SU-DHL-6 (cell line): ENCODE results near the gene CHMP1B.

Experiments used
- H2AFZ ChIP-seq: fragments of 200-600 bp; sonication (generic); 2 replicates; pipeline ENCODE4 v1.6.1; 2014; ENCODE audit warnings: low read depth, mild to moderate bottlenecking, moderate library complexity, mixed read lengths, antibody characterized with exemption, low read length; ENCODE audit not compliant: severe bottlenecking
- H3F3A ChIP-seq: fragments of 200-600 bp; shearing (Covaris generic); 2 replicates; pipeline ENCODE4 v1.6.0; 2016; ENCODE audit warnings: antibody characterized with exemption, mild to moderate bottlenecking; ENCODE audit not compliant: insufficient read depth
- H3K27ac ChIP-seq: fragments of 200-600 bp; sonication (generic); 2 replicates; pipeline ENCODE4 v1.5.1; 2016; ENCODE audit warnings: low read depth, mild to moderate bottlenecking, low read length, moderate library complexity, mixed read lengths
- H3K27me3 ChIP-seq: fragments of 200-600 bp; sonication (generic), shearing (Covaris generic); 2 replicates; pipeline ENCODE4 v1.6.0; 2014; ENCODE audit warnings: mild to moderate bottlenecking, low read length
- H3K36me3 ChIP-seq: fragments of 200-600 bp; sonication (generic); 2 replicates; pipeline ENCODE4 v1.6.1; 2014; ENCODE audit warnings: mild to moderate bottlenecking, low read length, mixed read lengths
- H3K4me2 ChIP-seq: fragments of 300-600, 200-600 bp; shearing (Covaris generic), sonication (generic); 2 replicates; pipeline ENCODE4 v1.6.0; 2014; ENCODE audit warnings: low read length, low read depth, mild to moderate bottlenecking; ENCODE audit not compliant: poor library complexity, severe bottlenecking
- H3K4me3 ChIP-seq: fragments of 200-600 bp; sonication (generic); 2 replicates; pipeline ENCODE4 v1.5.1; 2014; ENCODE audit warnings: antibody characterized with exemption, low read length, mild to moderate bottlenecking, mixed read lengths; ENCODE audit not compliant: insufficient read depth, poor library complexity, severe bottlenecking
- H3K79me2 ChIP-seq: fragments of 200-600 bp; sonication (generic); 2 replicates; pipeline ENCODE4 v1.6.1; 2014; ENCODE audit warnings: mild to moderate bottlenecking, low read length, moderate library complexity; ENCODE audit not compliant: insufficient read depth
- H3K9ac ChIP-seq: fragments of 200-600 bp; sonication (generic); 2 replicates; pipeline ENCODE4 v1.7.0; 2014; ENCODE audit warnings: mild to moderate bottlenecking, low read length
- H3K9me2 ChIP-seq: fragments of 200-600 bp; sonication (generic); replicated peaks from 2 replicates; pipeline ENCODE4 v1.6.1; 2014; ENCODE audit warnings: low read length; ENCODE audit not compliant: insufficient read depth
- H3K9me3 ChIP-seq: fragments of 200-600 bp; sonication (generic); 2 replicates; pipeline ENCODE4 v1.6.1; 2014; ENCODE audit warnings: low read length, mixed read lengths; ENCODE audit not compliant: insufficient read depth
- H4K20me1 ChIP-seq: fragments of 200-600 bp; sonication (generic); 2 replicates; pipeline ENCODE4 v1.6.1; 2014; ENCODE audit warnings: low read depth, mild to moderate bottlenecking, antibody characterized with exemption, low read length, moderate library complexity, mixed read lengths
- EZH2phosphoT487 ChIP-seq: fragments of 200-600 bp; sonication (generic), shearing (Covaris generic); conservative IDR thresholded peaks from 2 replicates; pipeline ENCODE4 v1.6.1; 2018; ENCODE audit warnings: mild to moderate bottlenecking, antibody characterized with exemption, low read length, moderate library complexity, mixed read lengths
- TF ChIP-seq, protein P1 (sequence below): fragments of 200-600 bp; sonication (generic); IDR thresholded peaks from one replicate; pipeline ENCODE4 v1.5.1; 2017; ENCODE audit warnings: antibody characterized with exemption, mild to moderate bottlenecking, low read length, moderate library complexity; ENCODE audit not compliant: insufficient read depth, poor library complexity, severe bottlenecking

The CHMP1B gene

DNA sequence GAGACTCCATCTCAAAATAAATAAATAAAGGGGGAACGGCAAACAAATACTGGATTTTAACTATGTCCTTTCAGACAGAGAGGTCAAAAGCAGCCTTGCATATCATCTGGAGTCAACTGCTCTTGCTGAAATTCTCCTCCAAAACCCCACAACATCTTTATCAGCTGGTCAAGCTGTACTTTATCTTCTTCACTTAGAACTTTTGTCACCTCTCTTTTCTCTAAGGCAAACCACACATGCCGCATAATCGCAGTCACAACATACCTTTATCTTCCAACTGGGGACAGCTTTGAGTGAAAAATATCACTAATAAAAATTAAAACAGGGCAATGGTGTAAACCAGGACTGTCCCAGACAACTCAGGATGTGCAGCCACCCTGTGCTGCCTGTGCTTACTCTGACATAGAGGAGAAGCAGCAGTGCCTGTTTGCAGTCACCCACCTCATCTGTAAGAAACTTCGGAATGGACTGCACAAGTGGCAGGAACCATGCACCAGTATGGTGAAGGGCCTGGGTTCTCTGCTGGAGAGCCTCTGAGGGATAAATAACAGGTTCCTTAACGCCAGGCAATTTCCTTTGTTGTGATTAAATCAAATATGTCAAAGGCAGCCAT lies 50.7 kb downstream of the CHMP1B start:
- no peaks in the 10 kb centered on the region for H3K9me3 ChIP-seq
- no peak for TF ChIP-seq EZH2phosphoT487
- TF ChIP-seq, protein P1, sequence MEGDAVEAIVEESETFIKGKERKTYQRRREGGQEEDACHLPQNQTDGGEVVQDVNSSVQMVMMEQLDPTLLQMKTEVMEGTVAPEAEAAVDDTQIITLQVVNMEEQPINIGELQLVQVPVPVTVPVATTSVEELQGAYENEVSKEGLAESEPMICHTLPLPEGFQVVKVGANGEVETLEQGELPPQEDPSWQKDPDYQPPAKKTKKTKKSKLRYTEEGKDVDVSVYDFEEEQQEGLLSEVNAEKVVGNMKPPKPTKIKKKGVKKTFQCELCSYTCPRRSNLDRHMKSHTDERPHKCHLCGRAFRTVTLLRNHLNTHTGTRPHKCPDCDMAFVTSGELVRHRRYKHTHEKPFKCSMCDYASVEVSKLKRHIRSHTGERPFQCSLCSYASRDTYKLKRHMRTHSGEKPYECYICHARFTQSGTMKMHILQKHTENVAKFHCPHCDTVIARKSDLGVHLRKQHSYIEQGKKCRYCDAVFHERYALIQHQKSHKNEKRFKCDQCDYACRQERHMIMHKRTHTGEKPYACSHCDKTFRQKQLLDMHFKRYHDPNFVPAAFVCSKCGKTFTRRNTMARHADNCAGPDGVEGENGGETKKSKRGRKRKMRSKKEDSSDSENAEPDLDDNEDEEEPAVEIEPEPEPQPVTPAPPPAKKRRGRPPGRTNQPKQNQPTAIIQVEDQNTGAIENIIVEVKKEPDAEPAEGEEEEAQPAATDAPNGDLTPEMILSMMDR, result no peak
- no peaks in the 10 kb centered on the region for H3K27me3 ChIP-seq
- no peaks in the 10 kb centered on the region for H3K9me2 ChIP-seq
- no peak overlapping the region for H3K4me3 ChIP-seq
- no peaks in the 10 kb centered on the region for H3F3A ChIP-seq
- H3K27ac ChIP-seq, result no peak overlapping the region
- H4K20me1 ChIP-seq, result no peaks in the 10 kb centered on the region
- no peak overlapping the region for H3K4me2 ChIP-seq
- no peaks in the 10 kb centered on the region for H3K79me2 ChIP-seq
- no peak overlapping the region for H2AFZ ChIP-seq
- no peak overlapping the region for H3K9ac ChIP-seq
- no peaks in the 10 kb centered on the region for H3K36me3 ChIP-seq

DNA sequence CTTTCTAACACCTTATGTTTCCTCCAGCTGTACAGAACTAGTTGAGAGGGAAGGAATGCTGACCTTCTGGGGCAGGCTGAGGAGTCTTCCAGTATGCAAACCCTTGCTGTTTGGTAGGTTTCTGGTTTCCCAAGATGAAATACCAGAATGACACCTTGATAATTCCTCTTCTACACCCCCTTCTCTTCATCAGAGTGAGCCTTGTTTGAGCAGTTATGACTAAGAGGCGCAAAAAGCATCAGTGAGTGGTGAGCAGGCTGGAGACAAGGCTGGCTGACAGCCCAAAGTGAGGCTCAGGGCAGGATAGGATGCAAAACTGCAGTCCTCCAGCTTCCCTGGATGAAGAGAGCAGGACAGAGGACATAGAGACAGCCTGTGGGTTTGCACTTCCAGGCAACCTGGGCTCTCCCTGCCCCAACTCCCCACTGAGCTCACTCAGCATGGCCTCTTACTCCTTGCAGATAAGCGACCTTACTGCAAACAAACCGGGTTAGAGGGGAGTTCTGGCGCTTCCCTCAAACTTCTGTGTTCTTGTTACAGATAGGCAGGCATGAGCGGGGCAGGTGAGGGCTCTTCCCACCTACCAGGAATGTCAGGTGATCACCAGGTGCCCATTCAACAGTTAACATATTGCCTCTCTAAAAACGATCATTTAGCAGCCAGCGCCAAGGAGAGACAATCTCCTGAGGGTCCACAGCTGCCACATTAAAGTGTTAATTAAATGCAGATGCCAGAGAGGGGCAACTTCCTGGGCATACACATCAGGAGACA lies 51.5 kb downstream of the CHMP1B start:
- no peak overlapping the region for H3K4me3 ChIP-seq
- no peaks in the 10 kb centered on the region for H3K27me3 ChIP-seq
- no peaks in the 10 kb centered on the region for H3K9me3 ChIP-seq
- no peak for TF ChIP-seq EZH2phosphoT487
- TF ChIP-seq, protein P1, result no peak
- H3K27ac ChIP-seq, result no peak overlapping the region
- H3K9me2 ChIP-seq, result no peaks in the 10 kb centered on the region
- H3K4me2 ChIP-seq, result no peak overlapping the region
- 0 out of 2 replicates have a peak, but pooled peaks cover 2% of the 10 kb centered on the region for H3K79me2 ChIP-seq
- no peak overlapping the region for H2AFZ ChIP-seq
- H3F3A ChIP-seq, result no peaks in the 10 kb centered on the region
- no peaks in the 10 kb centered on the region for H3K36me3 ChIP-seq
- no peaks in the 10 kb centered on the region for H4K20me1 ChIP-seq
- no peak overlapping the region for H3K9ac ChIP-seq
